ENCODE data around the gene ZBTB42. TPM values are rescaled to one million over a fixed set of nuclear protein-coding genes. Genes with fewer than 3 reads are reported as not detected.
"Not testable (repeated sequence)": the region's sequence is repeated elsewhere in the genome, so short reads cannot be mapped to it uniquely, and the experiment has no call there.

Gene ZBTB42
- total RNA-seq, 2 donors from 2014 or later, result 28.4 to 40.9 TPM

DNA sequence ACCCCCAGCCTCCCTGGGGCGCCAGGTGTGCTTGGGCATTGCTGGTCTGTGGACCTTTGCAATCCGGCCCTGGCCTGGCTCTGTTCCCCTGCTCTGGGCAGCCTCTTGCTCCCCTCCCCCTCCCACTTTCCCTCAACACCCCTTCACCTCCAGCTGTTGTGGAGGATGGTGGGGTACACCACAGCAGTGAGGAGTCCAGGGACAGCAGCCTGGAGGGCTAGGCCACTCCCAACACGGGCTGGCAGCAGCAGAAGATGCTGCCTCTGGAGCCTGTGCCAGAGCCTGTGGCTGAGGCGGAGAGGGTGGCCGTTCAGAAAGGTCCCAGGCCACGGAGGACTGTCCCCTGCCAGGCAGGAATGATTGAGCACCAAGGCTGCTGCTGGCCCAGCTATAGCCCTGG is 7.6 kb downstream of the ZBTB42 start:
- H3K9me3 ChIP-seq, result no peaks in the 10 kb centered on the region
- WGBS, result 86% methylated on average over 6 of the region's 6 CpGs
- peaks cover 5% of the 10 kb centered on the region for H3K4me1 ChIP-seq (replicated peaks)
- H3K4me3 ChIP-seq, result no peak overlapping the region
- no peaks in the 10 kb centered on the region for H3K27me3 ChIP-seq (replicated peaks; ENCODE audit: insufficient read depth)
- no peak for DNase-seq (ENCODE audit: low spot score)
- H3K27ac ChIP-seq, result no peak overlapping the region
- H3K36me3 ChIP-seq, result no peaks in the 10 kb centered on the region
- TF ChIP-seq POLR2AphosphoS5 (IDR thresholded peaks at IDR 0.05), result no peak
- TF ChIP-seq, protein P1, sequence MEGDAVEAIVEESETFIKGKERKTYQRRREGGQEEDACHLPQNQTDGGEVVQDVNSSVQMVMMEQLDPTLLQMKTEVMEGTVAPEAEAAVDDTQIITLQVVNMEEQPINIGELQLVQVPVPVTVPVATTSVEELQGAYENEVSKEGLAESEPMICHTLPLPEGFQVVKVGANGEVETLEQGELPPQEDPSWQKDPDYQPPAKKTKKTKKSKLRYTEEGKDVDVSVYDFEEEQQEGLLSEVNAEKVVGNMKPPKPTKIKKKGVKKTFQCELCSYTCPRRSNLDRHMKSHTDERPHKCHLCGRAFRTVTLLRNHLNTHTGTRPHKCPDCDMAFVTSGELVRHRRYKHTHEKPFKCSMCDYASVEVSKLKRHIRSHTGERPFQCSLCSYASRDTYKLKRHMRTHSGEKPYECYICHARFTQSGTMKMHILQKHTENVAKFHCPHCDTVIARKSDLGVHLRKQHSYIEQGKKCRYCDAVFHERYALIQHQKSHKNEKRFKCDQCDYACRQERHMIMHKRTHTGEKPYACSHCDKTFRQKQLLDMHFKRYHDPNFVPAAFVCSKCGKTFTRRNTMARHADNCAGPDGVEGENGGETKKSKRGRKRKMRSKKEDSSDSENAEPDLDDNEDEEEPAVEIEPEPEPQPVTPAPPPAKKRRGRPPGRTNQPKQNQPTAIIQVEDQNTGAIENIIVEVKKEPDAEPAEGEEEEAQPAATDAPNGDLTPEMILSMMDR (IDR thresholded peaks at IDR 0.05), result no peak
- TF ChIP-seq POLR2A (IDR thresholded peaks at IDR 0.05), result no peak
- intact Hi-C loops (cut with DNase I), result no loop called here

DNA sequence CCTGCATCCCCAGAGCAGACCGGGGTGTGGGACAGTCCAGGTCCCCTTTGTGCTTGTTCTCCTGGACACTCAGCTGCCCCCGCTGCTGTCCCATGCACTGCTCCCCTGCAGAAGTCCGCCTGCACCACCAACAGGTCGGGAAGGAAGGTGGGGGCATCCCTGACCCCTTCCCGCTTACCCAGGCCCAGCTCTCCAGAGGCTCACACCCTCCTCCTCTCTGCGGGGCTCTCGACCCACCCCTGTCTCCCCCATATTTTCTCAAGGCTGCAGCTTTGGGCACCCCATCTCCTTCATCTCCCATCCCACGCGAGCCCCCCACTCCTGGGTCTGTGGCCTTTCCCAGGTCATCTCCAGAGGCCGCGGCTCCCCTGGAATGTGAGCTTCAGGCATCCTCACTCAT is 9.4 kb downstream of the ZBTB42 start:
- no peaks in the 10 kb centered on the region for H3K27me3 ChIP-seq (replicated peaks; ENCODE audit: insufficient read depth)
- TF ChIP-seq, protein P1 (IDR thresholded peaks at IDR 0.05), result no peak
- no peak for TF ChIP-seq POLR2AphosphoS5 (IDR thresholded peaks at IDR 0.05)
- no peak for TF ChIP-seq POLR2A (IDR thresholded peaks at IDR 0.05)
- intact Hi-C loops (cut with DNase I), result no loop called here
- no peaks in the 10 kb centered on the region for H3K36me3 ChIP-seq
- no peak overlapping the region for H3K4me3 ChIP-seq
- no peaks in the 10 kb centered on the region for H3K9me3 ChIP-seq
- H3K4me1 ChIP-seq (replicated peaks), result peaks cover 3% of the 10 kb centered on the region
- no peak for DNase-seq (ENCODE audit: low spot score)
- no peak overlapping the region for H3K27ac ChIP-seq
- WGBS, result 89% methylated on average over 10 of the region's 11 CpGs

DNA sequence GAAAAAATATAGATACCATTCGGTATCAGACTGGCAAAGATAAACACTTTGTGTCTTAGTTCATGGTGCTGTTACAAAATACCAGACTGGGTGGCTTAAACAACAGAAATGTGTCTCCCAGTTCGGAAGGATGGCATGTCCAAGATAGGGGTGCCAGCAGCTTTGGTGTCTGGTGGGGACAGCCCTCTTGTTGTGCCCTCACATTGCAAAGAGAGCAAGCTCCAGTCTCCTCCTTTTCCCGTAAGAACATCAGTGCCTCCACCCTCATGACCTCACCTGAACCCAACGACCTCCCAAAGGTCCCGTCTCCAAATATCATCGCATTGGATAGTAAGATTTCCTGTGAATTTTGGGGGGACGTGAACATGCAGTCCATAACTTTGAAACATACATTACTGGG is 12.4 kb downstream of the ZBTB42 start:
- WGBS, result 76% methylated on average over 7 of the region's 7 CpGs
- no peaks in the 10 kb centered on the region for H3K9me3 ChIP-seq
- TF ChIP-seq, protein P1 (IDR thresholded peaks at IDR 0.05), result no peak
- no peak for TF ChIP-seq POLR2A (IDR thresholded peaks at IDR 0.05)
- no peak for TF ChIP-seq POLR2AphosphoS5 (IDR thresholded peaks at IDR 0.05)
- H3K27ac ChIP-seq, result no peak overlapping the region
- intact Hi-C loops (cut with DNase I), result no loop called here
- no peaks in the 10 kb centered on the region for H3K27me3 ChIP-seq (replicated peaks; ENCODE audit: insufficient read depth)
- H3K4me1 ChIP-seq (replicated peaks), result peaks cover 5% of the 10 kb centered on the region
- H3K4me3 ChIP-seq, result no peak overlapping the region
- no peaks in the 10 kb centered on the region for H3K36me3 ChIP-seq
- no peak for DNase-seq (ENCODE audit: low spot score)

DNA sequence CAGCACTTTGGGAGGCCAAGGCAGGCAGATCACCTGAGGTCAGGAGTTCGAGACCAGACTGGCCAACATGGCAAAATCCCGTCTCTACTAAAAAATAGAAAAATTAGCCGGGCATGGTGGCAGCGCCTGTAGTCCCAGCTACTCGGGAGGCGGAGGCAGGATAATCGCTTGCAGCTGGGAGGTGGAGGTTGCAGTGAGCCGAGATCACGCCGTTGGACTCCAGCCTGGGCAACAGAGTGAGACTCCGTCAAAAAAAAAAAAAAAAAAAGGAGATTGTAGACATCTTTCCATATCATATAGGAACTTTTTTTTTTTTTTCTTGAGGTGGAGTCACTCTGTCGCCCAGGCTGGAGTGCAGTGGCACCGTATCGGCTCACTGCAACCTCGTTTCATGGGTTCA is 13.8 kb downstream of the ZBTB42 start:
- DNase-seq (ENCODE audit: low spot score); H3K9me3 ChIP-seq; intact Hi-C loops (cut with DNase I); H3K4me1 ChIP-seq (replicated peaks); H3K27me3 ChIP-seq (replicated peaks; ENCODE audit: insufficient read depth); H3K4me3 ChIP-seq; H3K36me3 ChIP-seq: not testable (repeated sequence)
- 85% methylated on average over 15 of the region's 15 CpGs for WGBS
- peak overlapping the region; percentile 88 to 94 for H3K27ac ChIP-seq

DNA sequence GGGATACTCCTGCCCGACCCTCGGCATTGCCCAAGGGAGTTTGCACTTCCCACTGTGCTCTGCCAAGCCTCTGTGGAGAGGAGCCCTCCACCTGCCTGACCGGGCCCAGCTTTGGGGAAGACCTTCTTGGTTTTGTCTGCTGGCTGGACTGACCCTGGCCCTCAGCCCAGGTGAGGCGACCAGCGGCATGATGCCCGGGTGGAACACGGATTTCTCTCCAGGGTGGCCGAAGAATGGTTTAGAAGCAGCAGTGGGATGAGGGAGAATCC is 15.6 kb downstream of the ZBTB42 start:
- no peak for TF ChIP-seq POLR2AphosphoS5 (IDR thresholded peaks at IDR 0.05)
- TF ChIP-seq, protein P1 (IDR thresholded peaks at IDR 0.05), result no peak
- TF ChIP-seq POLR2A (IDR thresholded peaks at IDR 0.05), result no peak
- no peak for DNase-seq (ENCODE audit: low spot score)

More for the DNA sequence above, 15.6 kb downstream of the ZBTB42 start:
- Histone ChIP-seq H3K27ac (peak overlapping the region; percentile 88 to 94), H3K36me3 (no peaks in the 10 kb centered on the region), H3K4me3 (peak overlapping the region; percentile 61 to 79), H3K4me1 (replicated peaks) (peaks cover 5% of the 10 kb centered on the region), H3K27me3 (replicated peaks; ENCODE audit: insufficient read depth) (no peaks in the 10 kb centered on the region), H3K9me3 (no peaks in the 10 kb centered on the region)
- intact Hi-C loops (cut with DNase I), result no loop called here
- WGBS, result 0% methylated on average over 8 of the region's 8 CpGs

Data from prostate gland (tissue), 2 donors.